ENCODE data around the gene SGTB.

- TF ChIP-seq CTCF (conservative IDR thresholded peaks at IDR 0.05; ENCODE audit: low read depth, low read length), result no peak
- TF ChIP-seq EZH2 (IDR thresholded peaks at IDR 0.05; ENCODE audit: borderline replicate concordance, low read depth, low read length, poor library complexity, severe bottlenecking), result no peak
Measured at GRCh38 chr5:65674749-65675148, 47.2 kb downstream of the SGTB start.
